Measurements from ENCODE around the gene ZNF546. TPM values are rescaled to one million over a fixed set of nuclear protein-coding genes. Genes with fewer than 3 reads are reported as not detected.

The ZNF546 gene
- total and polyA plus RNA-seq, 2 donors (not counting 3 experiments of a cell fraction or from before 2014, with no cell fraction given): 1.0 to 4.3 TPM

DNA sequence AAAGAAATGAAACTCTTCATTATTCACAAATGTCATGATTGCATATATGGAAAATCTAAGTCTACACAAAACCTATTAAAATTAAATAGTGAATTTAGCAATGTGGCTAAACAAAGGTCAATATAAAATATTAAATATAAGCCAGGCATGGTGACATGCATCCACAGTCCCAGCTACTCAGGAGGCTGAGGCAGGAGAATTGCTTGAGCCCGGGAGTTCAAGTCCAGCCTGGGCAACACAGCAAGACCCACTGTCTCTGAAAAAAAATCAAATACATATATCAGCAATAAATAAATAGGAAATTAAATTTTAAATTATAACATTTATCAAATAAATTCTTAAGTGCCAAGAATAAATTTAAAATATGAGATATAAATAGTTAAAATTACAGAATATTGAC is 14.0 kb upstream of the ZNF546 start:
- Histone ChIP-seq H3K4me3 (replicated peaks in 1 of 3; ENCODE audit: insufficient read depth in 1 of 3, low read depth in 1 of 3, low read length in 3 of 3) (no peak overlapping the region), H2AFZ (ENCODE audit: low read depth, low read length) (no peak overlapping the region), H3K9me1 (replicated peaks; ENCODE audit: control insufficient read depth, extremely low read depth, insufficient read depth, low read length) (no peaks in the 10 kb centered on the region), H4K20me1 (replicated peaks; ENCODE audit: control insufficient read depth, extremely low read depth, insufficient read depth, low read length) (no peaks in the 10 kb centered on the region), H3K27me3 (ENCODE audit: control insufficient read depth in 2 of 2, insufficient read depth in 2 of 2, low read length in 2 of 2) (no peaks in the 10 kb centered on the region), H3K4me1 (ENCODE audit: control insufficient read depth, extremely low read depth, insufficient read depth, low read length) (no peaks in the 10 kb centered on the region), H3K79me2 (ENCODE audit: control insufficient read depth, insufficient read depth, low read length) (peaks cover 5% of the 10 kb centered on the region), H3K27ac (ENCODE audit: insufficient read depth, low read depth, low read length) (no peak overlapping the region), H3K9me3 (replicated peaks; ENCODE audit: control insufficient read depth, insufficient read depth, low read length) (peaks cover 4% of the 10 kb centered on the region), H3K9ac (replicated peaks; ENCODE audit: extremely low read depth, insufficient read depth, low read length) (no peak overlapping the region), H3K4me2 (ENCODE audit: insufficient read depth, low read length) (no peak overlapping the region), H3K36me3 (ENCODE audit: control insufficient read depth in 2 of 2, extremely low read depth in 1 of 2, insufficient read depth in 2 of 2, low read length in 2 of 2) (peaks cover 0 to 22% of the 10 kb centered on the region in 2 experiments)
- ChIA-PET POLR2A (no interaction called here), CTCF (no interaction called here)
- no TSS peak for BruUV-seq (replicated peaks)
- no peak for DNase-seq (ENCODE audit: low read depth, low spot score)
- no peak for TF ChIP-seq MYC (IDR thresholded peaks at IDR 0.05; ENCODE audit: low read depth, low read length)
- TF ChIP-seq GATA2 (IDR thresholded peaks at IDR 0.05; ENCODE audit: insufficient read depth, insufficient read length, low read depth, low read length): no peak
- no peak for TF ChIP-seq POLR2A (IDR thresholded peaks at IDR 0.05; ENCODE audit: low read depth, low read length)
- no peak for TF ChIP-seq POLR2AphosphoS5 (IDR thresholded peaks at IDR 0.05; ENCODE audit: insufficient read depth, low read depth, low read length)
- no peak for TF ChIP-seq JUN (IDR thresholded peaks at IDR 0.05; ENCODE audit: borderline replicate concordance, insufficient read depth, insufficient read length, low read depth)
- TF ChIP-seq FOS (IDR thresholded peaks at IDR 0.05; ENCODE audit: borderline replicate concordance, insufficient read depth, low read length): no peak
- TF ChIP-seq, protein P1, sequence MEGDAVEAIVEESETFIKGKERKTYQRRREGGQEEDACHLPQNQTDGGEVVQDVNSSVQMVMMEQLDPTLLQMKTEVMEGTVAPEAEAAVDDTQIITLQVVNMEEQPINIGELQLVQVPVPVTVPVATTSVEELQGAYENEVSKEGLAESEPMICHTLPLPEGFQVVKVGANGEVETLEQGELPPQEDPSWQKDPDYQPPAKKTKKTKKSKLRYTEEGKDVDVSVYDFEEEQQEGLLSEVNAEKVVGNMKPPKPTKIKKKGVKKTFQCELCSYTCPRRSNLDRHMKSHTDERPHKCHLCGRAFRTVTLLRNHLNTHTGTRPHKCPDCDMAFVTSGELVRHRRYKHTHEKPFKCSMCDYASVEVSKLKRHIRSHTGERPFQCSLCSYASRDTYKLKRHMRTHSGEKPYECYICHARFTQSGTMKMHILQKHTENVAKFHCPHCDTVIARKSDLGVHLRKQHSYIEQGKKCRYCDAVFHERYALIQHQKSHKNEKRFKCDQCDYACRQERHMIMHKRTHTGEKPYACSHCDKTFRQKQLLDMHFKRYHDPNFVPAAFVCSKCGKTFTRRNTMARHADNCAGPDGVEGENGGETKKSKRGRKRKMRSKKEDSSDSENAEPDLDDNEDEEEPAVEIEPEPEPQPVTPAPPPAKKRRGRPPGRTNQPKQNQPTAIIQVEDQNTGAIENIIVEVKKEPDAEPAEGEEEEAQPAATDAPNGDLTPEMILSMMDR (IDR thresholded peaks at IDR 0.05; ENCODE audit: extremely low read depth in 1 of 2, insufficient read depth in 1 of 2, low read depth in 1 of 2, low read length in 2 of 2): no peak
- TF ChIP-seq EZH2 (IDR thresholded peaks at IDR 0.05; ENCODE audit: borderline replicate concordance, low read depth, low read length, severe bottlenecking): no peak
- TF ChIP-seq MAX (IDR thresholded peaks at IDR 0.05; ENCODE audit: insufficient read depth, insufficient read length): no peak
- dilution Hi-C loops (cut with MboI; ENCODE audit: extremely low pct_ligation_motif_present, low sequenced_read_pairs): no loop called here
- no peak for FAIRE-seq
- intact Hi-C loops (cut with micrococcal nuclease): no loop called here

All from endothelial cell of umbilical vein (primary cell).